ENCODE data around the gene MCOLN1.

MCOLN1 gene

GRCh38 chr19:7558667-7559066 is 36.2 kb downstream of the MCOLN1 start:
- no peak for DNase-seq (ENCODE audit: low spot score)
- in situ Hi-C loops (cut with MboI; ENCODE audit: low pct_unique_long_range_greater_than_20kb, low sequenced_read_pairs, unreplicated experiment) = loop anchor here (25.0 kb wide), 1 partner anchor 254 kb away; no protein-coding TSS in a partner anchor
- TF ChIP-seq CTCF (IDR thresholded peaks at IDR 0.05; ENCODE audit: extremely low read depth, insufficient read depth, missing control alignments) = no peak

- in situ Hi-C loops (cut with MboI; ENCODE audit: low pct_unique_long_range_greater_than_20kb, low sequenced_read_pairs, unreplicated experiment) = loop anchor here (25.0 kb wide), 1 partner anchor 253 kb away; no protein-coding TSS in a partner anchor
- DNase-seq (ENCODE audit: low spot score) = no peak
Measured at GRCh38 chr19:7559102-7559501, 36.7 kb downstream of the MCOLN1 start.

GRCh38 chr19:7560255-7560654 is 37.8 kb downstream of the MCOLN1 start:
- in situ Hi-C loops (cut with MboI; ENCODE audit: low pct_unique_long_range_greater_than_20kb, low sequenced_read_pairs, unreplicated experiment) = loop anchor here (25.0 kb wide), 1 partner anchor 252 kb away; no protein-coding TSS in a partner anchor
- TF ChIP-seq CTCF (IDR thresholded peaks at IDR 0.05; ENCODE audit: extremely low read depth, insufficient read depth, missing control alignments) = no peak
- DNase-seq (ENCODE audit: low spot score) = peak; percentile 13

More at GRCh38 chr19:7559102-7559501, 36.7 kb downstream of the MCOLN1 start:
- no peak for TF ChIP-seq CTCF (IDR thresholded peaks at IDR 0.05; ENCODE audit: extremely low read depth, insufficient read depth, missing control alignments)

GRCh38 chr19:7561325-7561724 is 38.9 kb downstream of the MCOLN1 start:
- DNase-seq (ENCODE audit: low spot score) = no peak
- in situ Hi-C loops (cut with MboI; ENCODE audit: low pct_unique_long_range_greater_than_20kb, low sequenced_read_pairs, unreplicated experiment) = loop anchor here (25.0 kb wide), 1 partner anchor 251 kb away; no protein-coding TSS in a partner anchor
- TF ChIP-seq CTCF (IDR thresholded peaks at IDR 0.05; ENCODE audit: extremely low read depth, insufficient read depth, missing control alignments) = no peak

- TF ChIP-seq CTCF (IDR thresholded peaks at IDR 0.05; ENCODE audit: extremely low read depth, insufficient read depth, missing control alignments) = no peak
- in situ Hi-C loops (cut with MboI; ENCODE audit: low pct_unique_long_range_greater_than_20kb, low sequenced_read_pairs, unreplicated experiment) = loop anchor here (25.0 kb wide), 1 partner anchor 249 kb away; no protein-coding TSS in a partner anchor
- DNase-seq (ENCODE audit: low spot score) = peak; percentile 20
Measured at GRCh38 chr19:7562646-7563393, 40.4 kb downstream of the MCOLN1 start.

- TF ChIP-seq CTCF (IDR thresholded peaks at IDR 0.05; ENCODE audit: extremely low read depth, insufficient read depth, missing control alignments) = no peak
- DNase-seq (ENCODE audit: low spot score) = no peak
- in situ Hi-C loops (cut with MboI; ENCODE audit: low pct_unique_long_range_greater_than_20kb, low sequenced_read_pairs, unreplicated experiment) = loop anchor here (25.0 kb wide), 1 partner anchor 247 kb away; no protein-coding TSS in a partner anchor
Measured at GRCh38 chr19:7564866-7565265, 42.4 kb downstream of the MCOLN1 start.
